Left hindlimb (tissue), 1 donor: ENCODE measurements around the gene B4GALNT2.
"Not testable (repeated sequence)": the region's sequence is repeated elsewhere in the genome, so short reads cannot be mapped to it uniquely, and the experiment has no call there.

Experiments
- DNase-seq: peaks from one replicate; pipeline ENCODE4 v3.0.0-alpha.2; 2018

B4GALNT2 gene

GRCh38 chr17:49132699-49133364, at the start of gene B4GALNT2:
B4GALNT2 (plus strand) TSS chr17:49132769; CDS start chr17:49132793, 24 bp downstream.
- no peak for DNase-seq

GRCh38 chr17:49085046-49085445, 47.5 kb upstream of the B4GALNT2 start:
- not testable (repeated sequence) for DNase-seq

GRCh38 chr17:49085565-49086315, 46.8 kb upstream of the B4GALNT2 start:
- no peak for DNase-seq

GRCh38 chr17:49086316-49086605, 46.3 kb upstream of the B4GALNT2 start:
- DNase-seq, result no peak

- no peak for DNase-seq
These were observed 45.9 kb upstream of the B4GALNT2 start for GRCh38 chr17:49086649-49087048.

- no peak for DNase-seq
These were observed 43.5 kb upstream of the B4GALNT2 start for GRCh38 chr17:49089094-49089493.

GRCh38 chr17:49090878-49091594, 41.5 kb upstream of the B4GALNT2 start:
- DNase-seq, result no peak

GRCh38 chr17:49093131-49093530, 39.4 kb upstream of the B4GALNT2 start:
- DNase-seq, result no peak

- DNase-seq, result no peak
These were observed 32.0 kb upstream of the B4GALNT2 start for GRCh38 chr17:49100601-49101000.

GRCh38 chr17:49101054-49101534, 31.5 kb upstream of the B4GALNT2 start:
- no peak for DNase-seq

GRCh38 chr17:49103360-49103759, 29.2 kb upstream of the B4GALNT2 start:
- DNase-seq, result not testable (repeated sequence)

- DNase-seq, result no peak
These were observed 28.0 kb upstream of the B4GALNT2 start for GRCh38 chr17:49104511-49105074.

- no peak for DNase-seq
These were observed 26.0 kb upstream of the B4GALNT2 start for GRCh38 chr17:49106321-49107210.

- no peak for DNase-seq
These were observed 25.4 kb upstream of the B4GALNT2 start for GRCh38 chr17:49107211-49107557.

GRCh38 chr17:49108318-49108717, 24.3 kb upstream of the B4GALNT2 start:
- DNase-seq, result no peak

GRCh38 chr17:49110509-49110908, 22.1 kb upstream of the B4GALNT2 start:
- no peak for DNase-seq

- DNase-seq, result no peak
These were observed 20.6 kb upstream of the B4GALNT2 start for GRCh38 chr17:49111934-49112333.

GRCh38 chr17:49112936-49113335, 19.6 kb upstream of the B4GALNT2 start:
- no peak for DNase-seq

GRCh38 chr17:49114703-49115102, 17.9 kb upstream of the B4GALNT2 start:
- no peak for DNase-seq

GRCh38 chr17:49117587-49118230, 14.9 kb upstream of the B4GALNT2 start:
- no peak for DNase-seq

- no peak for DNase-seq
These were observed 12.4 kb upstream of the B4GALNT2 start for GRCh38 chr17:49120166-49120565.

- DNase-seq, result no peak
These were observed 10.8 kb upstream of the B4GALNT2 start for GRCh38 chr17:49121696-49122292.
